ENCODE results near the gene NPSR1.

Gene NPSR1

GRCh38 chr7:34848670-34849069 is 190.7 kb downstream of the NPSR1 start:
- H3K4me2 ChIP-seq (ENCODE audit: low read length), result no peak overlapping the region
- no peaks in the 10 kb centered on the region for H3K79me2 ChIP-seq (ENCODE audit: control insufficient read depth, low read length)

GRCh38 chr7:34849163-34849960 is 191.3 kb downstream of the NPSR1 start:
- Histone ChIP-seq H3F3A (ENCODE audit: control insufficient read depth, insufficient read depth) (no peaks in the 10 kb centered on the region), H3K27me3 (ENCODE audit: control insufficient read depth, low read length) (no peaks in the 10 kb centered on the region), H4K20me1 (ENCODE audit: control insufficient read depth, insufficient read depth, low read depth, low read length) (no peaks in the 10 kb centered on the region), H3K27ac (ENCODE audit: low read depth, low read length) (no peak overlapping the region), H3K9me2 (replicated peaks; ENCODE audit: control insufficient read depth, low read length) (no peaks in the 10 kb centered on the region), H3K79me2 (ENCODE audit: control insufficient read depth, low read length) (no peaks in the 10 kb centered on the region), H3K4me1 (ENCODE audit: control insufficient read depth, low read length) (no peaks in the 10 kb centered on the region), H3K4me3 (ENCODE audit: low read length) (no peak overlapping the region), H3K9me3 (ENCODE audit: control insufficient read depth, insufficient read depth, low read length) (no peaks in the 10 kb centered on the region), H3K4me2 (ENCODE audit: low read length) (no peak overlapping the region), H3K36me3 (ENCODE audit: control insufficient read depth, low read length) (no peaks in the 10 kb centered on the region)
- no peak for TF ChIP-seq CTCF (IDR thresholded peaks at IDR 0.05; ENCODE audit: low read depth, low read length, poor library complexity, severe bottlenecking)
- TF ChIP-seq EZH2phosphoT487 (IDR thresholded peaks at IDR 0.05; ENCODE audit: borderline replicate concordance, low read length), result no peak

More at GRCh38 chr7:34848670-34849069, 190.7 kb downstream of the NPSR1 start:
- Histone ChIP-seq H4K20me1 (ENCODE audit: control insufficient read depth, insufficient read depth, low read depth, low read length) (no peaks in the 10 kb centered on the region), H3K27ac (ENCODE audit: low read depth, low read length) (no peak overlapping the region), H3K4me1 (ENCODE audit: control insufficient read depth, low read length) (no peaks in the 10 kb centered on the region), H3K9me3 (ENCODE audit: control insufficient read depth, insufficient read depth, low read length) (no peaks in the 10 kb centered on the region), H3K4me3 (ENCODE audit: low read length) (no peak overlapping the region), H3K9me2 (replicated peaks; ENCODE audit: control insufficient read depth, low read length) (no peaks in the 10 kb centered on the region), H3K36me3 (ENCODE audit: control insufficient read depth, low read length) (no peaks in the 10 kb centered on the region), H3K27me3 (ENCODE audit: control insufficient read depth, low read length) (no peaks in the 10 kb centered on the region), H3F3A (ENCODE audit: control insufficient read depth, insufficient read depth) (no peaks in the 10 kb centered on the region)
- no peak for TF ChIP-seq EZH2phosphoT487 (IDR thresholded peaks at IDR 0.05; ENCODE audit: borderline replicate concordance, low read length)
- TF ChIP-seq CTCF (IDR thresholded peaks at IDR 0.05; ENCODE audit: low read depth, low read length, poor library complexity, severe bottlenecking), result no peak

DNA sequence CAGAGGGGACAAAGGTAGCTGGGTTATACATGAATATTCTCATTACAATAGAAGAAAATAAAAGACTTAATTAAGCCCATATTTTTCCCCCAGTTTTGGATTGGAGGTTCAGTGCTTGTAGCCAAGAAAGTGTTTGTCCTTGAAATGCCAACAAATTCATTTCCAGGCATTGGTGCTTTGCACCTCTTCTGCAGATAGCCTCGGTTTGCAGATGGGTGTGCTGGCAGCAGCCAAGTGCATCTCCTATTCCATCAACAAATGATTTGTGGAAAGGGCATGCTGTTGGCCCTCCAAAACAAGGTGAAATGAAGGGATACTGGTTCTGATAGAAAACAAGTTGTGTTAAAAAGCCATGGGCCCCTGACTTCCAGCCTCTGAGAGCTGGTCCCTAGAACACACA is 192.0 kb downstream of the NPSR1 start:
- Histone ChIP-seq H3K4me2 (ENCODE audit: low read length) (no peak overlapping the region), H4K20me1 (ENCODE audit: control insufficient read depth, insufficient read depth, low read depth, low read length) (no peaks in the 10 kb centered on the region), H3K27me3 (ENCODE audit: control insufficient read depth, low read length) (no peaks in the 10 kb centered on the region), H3K9me2 (replicated peaks; ENCODE audit: control insufficient read depth, low read length) (no peaks in the 10 kb centered on the region), H3K79me2 (ENCODE audit: control insufficient read depth, low read length) (no peaks in the 10 kb centered on the region), H3K4me3 (ENCODE audit: low read length) (no peak overlapping the region), H3K9me3 (ENCODE audit: control insufficient read depth, insufficient read depth, low read length) (no peaks in the 10 kb centered on the region), H3K27ac (ENCODE audit: low read depth, low read length) (no peak overlapping the region), H3K4me1 (ENCODE audit: control insufficient read depth, low read length) (no peaks in the 10 kb centered on the region), H3F3A (ENCODE audit: control insufficient read depth, insufficient read depth) (no peaks in the 10 kb centered on the region), H3K36me3 (ENCODE audit: control insufficient read depth, low read length) (no peaks in the 10 kb centered on the region)
- TF ChIP-seq CTCF (IDR thresholded peaks at IDR 0.05; ENCODE audit: low read depth, low read length, poor library complexity, severe bottlenecking), result no peak
- TF ChIP-seq EZH2phosphoT487 (IDR thresholded peaks at IDR 0.05; ENCODE audit: borderline replicate concordance, low read length), result no peak

All from DOHH2 (cell line).